AML-193 (cell line): ENCODE measurements around the gene SNRPE.

Experiments used
- DNase-seq, 2 experiments: peaks; one replicate each; lab custom pipeline; 2025; lab: John Stamatoyannopoulos, UW

The SNRPE gene

DNA sequence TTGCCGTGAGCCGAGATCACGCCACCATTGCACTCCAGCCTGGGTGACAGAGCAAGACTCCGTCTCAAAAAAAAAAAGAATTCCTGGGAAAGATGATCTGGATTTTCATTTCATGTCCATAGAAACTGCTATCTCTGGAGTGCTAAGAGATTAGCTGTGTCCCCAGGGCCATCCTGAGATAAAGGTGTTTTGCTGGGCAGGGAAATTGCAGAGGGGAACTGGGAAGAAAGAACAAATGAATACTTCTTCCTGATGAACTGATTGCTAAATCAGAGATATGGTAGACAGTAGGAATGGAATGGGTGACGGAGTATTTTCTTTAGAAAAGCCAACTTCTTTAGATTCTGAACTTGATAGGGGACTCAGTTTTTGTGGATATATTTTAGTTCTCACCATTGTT lies 19.2 kb downstream of the SNRPE start:
- DNase-seq, result no peak

DNA sequence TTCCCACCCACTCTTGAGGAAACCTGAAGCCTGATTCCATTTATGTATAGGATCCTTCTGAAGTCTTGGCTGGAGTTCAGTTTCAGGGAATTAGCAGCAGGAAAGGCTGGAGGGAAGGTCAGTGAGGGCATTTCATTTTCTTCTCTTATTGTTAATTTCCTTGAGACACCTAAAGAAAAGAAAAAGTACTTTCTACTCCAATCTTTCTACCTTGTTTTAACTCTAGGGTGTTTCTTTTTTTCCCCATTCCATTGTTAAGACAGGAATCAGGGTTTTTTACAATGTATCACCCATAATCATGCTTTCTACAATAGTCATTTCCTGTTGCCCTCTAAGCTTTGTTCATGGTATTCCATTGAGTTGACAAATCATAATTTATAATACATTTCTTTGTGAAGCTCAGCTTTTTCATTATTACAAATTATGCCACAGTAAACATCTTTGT lies 27.4 kb downstream of the SNRPE start:
- no peak for DNase-seq

DNA sequence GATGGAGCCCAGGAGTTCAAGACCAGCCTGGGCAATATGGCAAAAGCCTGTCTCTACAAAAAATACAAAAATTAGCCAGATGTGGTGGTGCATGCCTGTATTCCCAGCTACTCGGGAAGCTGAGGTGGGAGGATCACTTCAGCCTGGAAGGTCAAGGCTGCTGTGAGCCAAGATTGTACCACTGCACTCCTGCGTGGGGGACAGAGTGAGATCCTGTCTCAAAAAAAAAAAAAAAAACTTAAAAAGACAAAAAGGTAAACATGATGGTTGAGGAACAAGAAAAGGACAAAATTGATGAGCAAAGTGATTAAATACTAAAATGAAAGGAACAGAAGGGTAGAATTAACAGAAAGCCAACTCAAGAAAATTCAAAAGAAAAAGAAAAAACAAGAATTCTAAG lies 30.6 kb downstream of the SNRPE start:
- no peak for DNase-seq

DNA sequence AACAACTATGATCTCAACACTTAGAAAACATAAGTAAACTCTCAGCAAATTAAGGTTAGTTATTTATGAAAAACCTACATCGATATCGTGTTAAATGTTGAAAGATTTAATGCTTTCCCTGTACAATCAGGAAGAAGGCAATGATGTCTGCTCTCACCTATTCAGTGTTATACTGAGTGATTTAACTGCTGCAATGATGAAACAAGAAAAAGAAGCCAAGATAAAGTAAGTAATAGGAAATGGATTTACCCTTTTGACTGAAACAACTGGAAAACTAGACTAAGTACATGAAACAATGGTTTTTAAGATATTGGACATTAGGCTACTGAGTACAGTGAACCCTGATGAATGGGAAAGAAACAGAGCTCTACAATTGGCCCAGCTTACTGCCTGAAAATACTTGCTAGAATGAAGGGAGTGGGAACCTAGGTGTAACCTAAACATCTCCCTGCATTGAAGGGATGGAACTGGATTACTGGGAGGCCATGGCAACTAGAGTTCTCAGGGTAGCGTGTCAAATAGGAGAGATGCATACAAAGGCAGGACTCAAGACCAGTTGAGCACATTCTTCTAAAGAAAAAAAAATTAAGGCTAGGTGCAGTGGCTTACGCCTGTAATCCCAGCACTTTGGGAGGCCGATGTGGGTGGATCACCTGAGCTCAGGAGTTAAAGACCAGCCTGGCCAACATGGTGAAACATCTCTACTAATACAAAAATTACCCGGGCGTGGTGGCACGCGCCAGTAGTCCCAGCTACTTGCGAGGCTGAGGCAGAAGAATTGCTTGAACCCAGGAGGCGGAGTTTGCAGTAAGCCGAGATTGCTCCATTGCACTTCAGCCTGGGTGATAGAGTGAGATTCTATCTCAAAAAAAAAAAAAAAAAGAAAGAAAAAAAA lies 37.3 kb downstream of the SNRPE start:
- no peak for DNase-seq

DNA sequence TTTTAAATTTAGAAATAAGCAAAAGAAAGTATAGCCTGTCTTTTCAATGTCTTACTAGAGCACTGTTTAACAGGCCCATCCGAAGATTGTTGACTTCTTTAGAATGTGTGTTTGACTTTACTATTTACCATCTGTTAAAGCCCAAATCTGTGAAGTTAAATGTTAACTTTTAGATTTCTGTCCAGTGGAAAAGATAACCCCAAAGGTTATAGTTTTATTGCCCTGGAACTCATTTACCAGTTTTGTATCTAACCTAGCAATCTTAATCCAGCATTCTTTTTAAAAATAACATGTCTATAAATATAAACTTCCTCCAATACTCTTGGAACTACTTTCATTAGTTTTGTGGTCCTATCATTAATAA lies 37.9 kb downstream of the SNRPE start:
- DNase-seq, result no peak

DNA sequence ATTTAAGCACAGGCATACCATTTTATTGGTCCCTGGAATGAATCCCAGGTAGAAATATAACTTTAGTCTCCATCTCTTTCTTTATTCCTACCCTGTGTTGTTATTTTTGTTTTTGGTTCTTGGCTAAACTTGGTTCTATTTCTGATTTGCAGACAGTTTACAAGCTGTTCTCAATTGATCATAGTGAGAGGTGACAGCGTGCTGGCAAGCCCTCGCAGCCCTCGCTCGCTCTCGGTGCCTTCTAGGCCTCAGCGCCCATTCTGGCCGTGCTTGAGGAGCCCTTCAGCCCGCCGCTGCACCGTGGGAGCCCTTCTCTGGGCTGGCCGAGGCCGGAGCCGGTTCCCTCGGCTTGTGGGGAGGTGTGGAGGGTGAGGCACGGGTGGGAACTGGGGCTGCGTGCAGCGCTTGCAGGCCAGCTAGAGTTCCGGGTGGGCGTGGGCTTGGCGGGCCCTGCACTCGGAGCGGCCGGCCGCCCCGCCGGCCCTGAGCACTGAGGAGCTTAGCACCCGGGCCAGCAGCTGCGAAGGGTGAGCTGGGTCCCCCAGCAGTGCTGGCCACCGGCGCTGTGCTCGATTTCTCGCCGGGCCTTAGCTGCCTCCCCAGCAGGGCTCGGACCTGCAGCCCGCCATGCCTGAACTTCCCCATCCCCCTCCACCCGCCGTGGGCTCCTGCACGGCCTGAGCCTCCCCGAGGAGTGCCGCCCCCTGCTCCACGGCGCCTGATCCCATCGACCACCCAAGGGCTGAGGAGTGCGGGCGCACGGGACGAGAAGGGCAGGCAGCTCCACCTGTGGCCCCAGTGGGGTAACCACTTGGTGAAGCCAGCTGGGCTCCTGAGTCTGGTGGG lies 38.7 kb downstream of the SNRPE start:
- no peak for DNase-seq

DNA sequence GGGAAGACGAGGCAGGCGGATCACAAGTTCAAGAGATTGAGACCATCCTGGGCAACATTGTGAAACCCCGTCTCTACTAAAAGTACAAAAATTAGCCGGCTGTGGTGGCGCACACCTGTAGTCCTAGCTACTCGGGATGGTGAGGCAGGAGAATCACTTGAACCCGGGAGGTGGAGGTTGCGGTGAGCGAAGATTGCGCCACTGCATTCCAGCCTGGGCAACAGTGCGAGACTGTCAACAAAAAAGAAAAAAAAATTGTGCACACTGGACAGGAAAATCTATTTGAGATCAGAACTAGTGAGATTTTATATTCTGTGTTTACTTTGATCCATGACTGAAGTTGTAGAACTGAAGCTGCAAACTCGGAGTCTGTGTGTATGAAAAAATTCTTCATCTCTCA lies 40.2 kb downstream of the SNRPE start:
- no peak for DNase-seq

DNA sequence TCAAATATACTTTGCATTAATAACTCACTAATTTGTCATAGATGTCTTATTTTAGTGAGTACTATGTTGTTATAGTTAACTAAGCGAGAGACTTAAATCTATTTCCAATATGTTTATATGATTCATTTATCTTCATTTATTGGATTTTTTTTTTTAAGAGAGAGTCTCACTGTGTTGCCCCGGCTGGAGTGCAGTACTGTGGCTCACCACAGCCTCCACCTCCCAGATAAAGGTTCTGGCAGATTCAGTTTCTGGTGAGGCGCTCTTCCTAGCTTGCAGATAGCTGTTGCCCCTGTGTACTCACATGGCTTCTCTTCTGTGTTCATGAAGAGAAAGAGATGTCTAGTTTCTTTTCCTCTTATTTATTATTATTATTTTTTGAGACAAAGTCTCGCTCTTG lies 43.9 kb downstream of the SNRPE start:
- no peak for DNase-seq

DNA sequence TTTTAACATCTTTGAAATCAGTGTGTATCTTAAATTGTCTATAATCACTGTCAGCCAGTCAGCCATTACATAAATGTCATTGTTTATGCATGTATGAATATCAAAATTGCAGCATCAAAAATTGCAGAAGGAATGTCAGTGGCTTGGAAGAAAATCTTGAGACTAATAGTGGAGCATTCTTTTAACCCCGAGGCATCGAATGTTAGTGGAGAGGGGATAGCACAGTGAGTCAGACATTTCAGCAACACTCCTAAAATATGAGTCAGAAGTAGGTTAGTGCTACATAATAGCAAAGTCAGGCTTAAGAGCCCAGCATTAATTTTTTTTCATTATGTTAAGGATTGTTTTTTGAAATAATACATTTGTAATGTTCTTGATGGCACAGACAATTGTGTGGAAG lies 45.5 kb downstream of the SNRPE start:
- no peak for DNase-seq

DNA sequence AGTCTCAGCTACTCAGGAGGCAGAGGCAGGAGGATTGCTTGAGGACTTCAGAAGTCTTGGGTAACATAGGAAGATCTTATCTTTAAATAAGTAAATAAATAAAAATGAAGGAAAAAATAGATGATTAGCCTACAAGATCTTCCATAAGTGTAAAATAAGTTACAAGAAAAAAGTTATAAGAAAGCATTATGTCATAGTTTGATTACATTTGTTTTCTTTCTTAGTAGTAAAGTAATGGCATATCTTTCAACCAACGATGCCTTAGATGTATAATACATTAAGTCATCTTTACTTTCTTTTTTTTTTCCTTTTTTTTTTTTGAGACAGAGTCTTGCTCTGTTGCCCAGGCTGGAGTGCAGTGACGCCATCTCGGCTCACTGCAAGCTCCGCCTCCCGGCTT lies 46.5 kb downstream of the SNRPE start:
- DNase-seq, result no peak

DNA sequence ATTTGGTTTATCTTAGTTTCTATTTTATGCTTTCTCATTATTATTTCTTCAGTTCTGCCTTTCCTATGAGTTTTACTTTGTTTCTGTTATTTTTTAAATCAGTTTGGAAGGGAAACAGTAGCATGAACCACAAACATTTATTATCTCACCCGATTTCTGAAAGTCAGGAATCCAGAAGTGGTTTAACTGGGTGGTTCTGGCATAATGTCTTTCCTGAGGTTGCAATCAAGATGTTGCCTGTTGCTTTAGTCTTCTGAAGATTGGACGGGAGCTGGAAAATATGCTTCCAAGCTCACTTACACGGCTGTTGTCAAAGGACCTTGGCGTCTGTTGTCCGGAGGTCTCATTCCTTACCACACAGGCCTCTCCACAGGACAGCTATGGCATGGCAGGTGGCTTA lies 50.4 kb downstream of the SNRPE start:
- no peak for DNase-seq

DNA sequence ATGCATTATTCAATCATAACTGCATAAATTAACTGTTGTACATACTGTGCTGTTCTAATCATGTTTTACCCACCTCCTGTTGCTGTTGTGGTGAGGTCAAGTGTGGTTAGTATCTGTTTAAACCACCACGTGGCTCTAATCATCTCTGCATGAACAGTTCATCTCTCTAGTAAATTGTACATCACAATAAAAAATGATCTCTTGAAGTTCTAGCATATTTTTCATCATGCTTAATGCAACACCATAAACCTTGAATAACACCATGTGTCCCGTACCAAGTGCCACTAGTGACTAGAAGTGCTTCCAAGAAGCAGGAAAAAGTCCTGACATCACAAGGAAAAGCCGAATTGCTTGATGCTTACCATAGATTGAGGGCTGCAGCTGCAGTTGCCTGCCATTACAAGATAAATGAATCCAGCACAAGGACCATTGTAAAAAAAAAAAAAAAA lies 51.7 kb downstream of the SNRPE start:
- DNase-seq, result no peak

DNA sequence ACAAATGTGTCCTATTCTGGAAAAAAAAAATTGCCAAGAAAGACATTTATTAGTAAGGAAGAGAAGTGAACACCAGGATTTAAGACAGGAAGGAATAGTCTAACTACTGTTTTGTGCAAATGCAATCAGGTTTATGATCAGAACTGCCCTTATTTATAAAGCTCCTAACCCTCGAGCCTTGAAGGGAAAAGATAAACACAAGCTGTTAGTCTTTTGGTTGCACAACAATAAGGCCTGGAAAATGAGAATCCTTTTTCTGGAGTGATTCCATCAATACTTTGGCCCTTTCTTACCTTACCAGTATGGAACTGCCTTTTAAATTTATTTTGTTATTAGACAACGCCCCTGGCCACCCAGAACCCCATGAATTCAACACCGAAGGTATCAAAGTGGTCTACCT lies 52.9 kb downstream of the SNRPE start:
- DNase-seq, result no peak

DNA sequence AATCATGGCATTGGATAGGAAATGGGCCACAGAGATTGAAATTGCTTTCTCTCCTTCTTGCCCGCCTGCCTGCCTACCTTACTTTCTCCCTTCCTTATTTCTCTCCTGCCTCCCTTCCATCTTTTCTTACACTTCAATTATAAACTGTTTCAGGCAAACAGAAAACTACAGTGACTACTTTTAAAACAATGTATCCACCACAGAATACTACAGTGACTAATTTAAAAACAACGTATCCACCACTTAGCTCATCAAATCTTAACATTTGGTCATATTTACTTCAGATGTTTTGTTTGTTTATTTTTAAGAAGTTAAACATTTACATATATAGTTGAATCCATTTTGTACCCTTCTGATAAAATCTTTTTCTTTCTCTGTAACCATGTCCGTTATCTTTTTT lies 54.4 kb downstream of the SNRPE start:
- no peak for DNase-seq

DNA sequence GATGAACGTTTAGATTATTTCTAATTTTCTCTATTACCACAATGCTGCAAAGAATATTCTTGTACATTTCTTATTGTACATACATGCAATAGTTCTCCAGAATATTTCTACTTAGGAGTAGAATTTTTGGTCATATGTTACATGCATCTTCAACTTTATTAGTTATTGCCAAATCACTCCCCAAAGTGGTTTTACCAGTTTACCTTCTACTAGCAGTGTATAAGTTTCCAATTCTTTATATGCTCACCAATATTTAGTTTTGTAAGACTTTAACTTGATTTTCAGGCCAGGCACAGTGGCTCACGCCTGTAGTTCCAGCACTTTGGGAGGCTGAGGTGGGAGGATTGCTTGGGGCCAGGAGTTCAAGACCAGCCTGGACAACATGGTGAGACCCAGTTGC lies 55.4 kb downstream of the SNRPE start:
- no peak for DNase-seq
